ENCODE measurements around the gene CASZ1.

CASZ1 gene

GRCh38 chr1:10639011-10639774, 157.3 kb downstream of the CASZ1 start:
- no peak overlapping the region for H3K4me3 ChIP-seq (ENCODE audit: low read length)
- peaks cover 7% of the 10 kb centered on the region for H3K36me3 ChIP-seq (ENCODE audit: control insufficient read depth, insufficient read depth, low read length)
- H3K9me3 ChIP-seq (ENCODE audit: control insufficient read depth, low read length) = no peaks in the 10 kb centered on the region
- no peak overlapping the region for H3K9ac ChIP-seq (ENCODE audit: low read length)
- no peaks in the 10 kb centered on the region for H3K27me3 ChIP-seq (ENCODE audit: control insufficient read depth, insufficient read depth, low read length)
- H3K4me1 ChIP-seq (ENCODE audit: control insufficient read depth, insufficient read depth, low read length) = peaks cover 36% of the 10 kb centered on the region

GRCh38 chr1:10638559-10639005, 157.9 kb downstream of the CASZ1 start:
- Histone ChIP-seq H3K4me3 (ENCODE audit: low read length) (no peak overlapping the region), H3K9me3 (ENCODE audit: control insufficient read depth, low read length) (no peaks in the 10 kb centered on the region), H3K9ac (ENCODE audit: low read length) (no peak overlapping the region), H3K4me1 (ENCODE audit: control insufficient read depth, insufficient read depth, low read length) (peaks cover 34% of the 10 kb centered on the region), H3K27me3 (ENCODE audit: control insufficient read depth, insufficient read depth, low read length) (no peaks in the 10 kb centered on the region), H3K36me3 (ENCODE audit: control insufficient read depth, insufficient read depth, low read length) (peaks cover 1% of the 10 kb centered on the region)

- Histone ChIP-seq H3K36me3 (ENCODE audit: control insufficient read depth, insufficient read depth, low read length) (no peaks in the 10 kb centered on the region), H3K9ac (ENCODE audit: low read length) (no peak overlapping the region), H3K4me3 (ENCODE audit: low read length) (no peak overlapping the region), H3K9me3 (ENCODE audit: control insufficient read depth, low read length) (no peaks in the 10 kb centered on the region), H3K4me1 (ENCODE audit: control insufficient read depth, insufficient read depth, low read length) (peaks cover 34% of the 10 kb centered on the region), H3K27me3 (ENCODE audit: control insufficient read depth, insufficient read depth, low read length) (no peaks in the 10 kb centered on the region)
These were observed 158.4 kb downstream of the CASZ1 start for GRCh38 chr1:10637834-10638558.

GRCh38 chr1:10637400-10637799, 159.0 kb downstream of the CASZ1 start:
- H3K4me1 ChIP-seq (ENCODE audit: control insufficient read depth, insufficient read depth, low read length) = peaks cover 34% of the 10 kb centered on the region
- H3K36me3 ChIP-seq (ENCODE audit: control insufficient read depth, insufficient read depth, low read length) = no peaks in the 10 kb centered on the region
- H3K27me3 ChIP-seq (ENCODE audit: control insufficient read depth, insufficient read depth, low read length) = no peaks in the 10 kb centered on the region
- H3K9ac ChIP-seq (ENCODE audit: low read length) = no peak overlapping the region
- H3K9me3 ChIP-seq (ENCODE audit: control insufficient read depth, low read length) = no peaks in the 10 kb centered on the region
- no peak overlapping the region for H3K4me3 ChIP-seq (ENCODE audit: low read length)

- peaks cover 38% of the 10 kb centered on the region for H3K4me1 ChIP-seq (ENCODE audit: control insufficient read depth, insufficient read depth, low read length)
- no peaks in the 10 kb centered on the region for H3K9me3 ChIP-seq (ENCODE audit: control insufficient read depth, low read length)
- no peaks in the 10 kb centered on the region for H3K36me3 ChIP-seq (ENCODE audit: control insufficient read depth, insufficient read depth, low read length)
- no peaks in the 10 kb centered on the region for H3K27me3 ChIP-seq (ENCODE audit: control insufficient read depth, insufficient read depth, low read length)
- peak overlapping the region; percentile 33 for H3K9ac ChIP-seq (ENCODE audit: low read length)
- H3K4me3 ChIP-seq (ENCODE audit: low read length) = no peak overlapping the region
These were observed 160.5 kb downstream of the CASZ1 start for GRCh38 chr1:10635992-10636391.

GRCh38 chr1:10635085-10635896, 161.2 kb downstream of the CASZ1 start:
- Histone ChIP-seq H3K27me3 (ENCODE audit: control insufficient read depth, insufficient read depth, low read length) (no peaks in the 10 kb centered on the region), H3K9ac (ENCODE audit: low read length) (peak overlapping the region; percentile 33), H3K9me3 (ENCODE audit: control insufficient read depth, low read length) (no peaks in the 10 kb centered on the region), H3K4me3 (ENCODE audit: low read length) (no peak overlapping the region), H3K4me1 (ENCODE audit: control insufficient read depth, insufficient read depth, low read length) (peaks cover 36% of the 10 kb centered on the region), H3K36me3 (ENCODE audit: control insufficient read depth, insufficient read depth, low read length) (no peaks in the 10 kb centered on the region)

- Histone ChIP-seq H3K4me3 (ENCODE audit: low read length) (no peak overlapping the region), H3K36me3 (ENCODE audit: control insufficient read depth, insufficient read depth, low read length) (no peaks in the 10 kb centered on the region), H3K9me3 (ENCODE audit: control insufficient read depth, low read length) (no peaks in the 10 kb centered on the region), H3K9ac (ENCODE audit: low read length) (peak overlapping the region; percentile 33), H3K27me3 (ENCODE audit: control insufficient read depth, insufficient read depth, low read length) (no peaks in the 10 kb centered on the region), H3K4me1 (ENCODE audit: control insufficient read depth, insufficient read depth, low read length) (peaks cover 36% of the 10 kb centered on the region)
These were observed 161.9 kb downstream of the CASZ1 start for GRCh38 chr1:10634428-10635084.

- Histone ChIP-seq H3K36me3 (ENCODE audit: control insufficient read depth, insufficient read depth, low read length) (no peaks in the 10 kb centered on the region), H3K9me3 (ENCODE audit: control insufficient read depth, low read length) (no peaks in the 10 kb centered on the region), H3K9ac (ENCODE audit: low read length) (peak overlapping the region; percentile 31), H3K4me1 (ENCODE audit: control insufficient read depth, insufficient read depth, low read length) (peaks cover 36% of the 10 kb centered on the region), H3K4me3 (ENCODE audit: low read length) (no peak overlapping the region), H3K27me3 (ENCODE audit: control insufficient read depth, insufficient read depth, low read length) (no peaks in the 10 kb centered on the region)
These were observed 162.4 kb downstream of the CASZ1 start for GRCh38 chr1:10634075-10634427.

- no peaks in the 10 kb centered on the region for H3K36me3 ChIP-seq (ENCODE audit: control insufficient read depth, insufficient read depth, low read length)
- no peak overlapping the region for H3K4me3 ChIP-seq (ENCODE audit: low read length)
- H3K9me3 ChIP-seq (ENCODE audit: control insufficient read depth, low read length) = no peaks in the 10 kb centered on the region
- peaks cover 38% of the 10 kb centered on the region for H3K4me1 ChIP-seq (ENCODE audit: control insufficient read depth, insufficient read depth, low read length)
- H3K27me3 ChIP-seq (ENCODE audit: control insufficient read depth, insufficient read depth, low read length) = no peaks in the 10 kb centered on the region
- H3K9ac ChIP-seq (ENCODE audit: low read length) = no peak overlapping the region
These were observed 163.0 kb downstream of the CASZ1 start for GRCh38 chr1:10633416-10633815.

- Histone ChIP-seq H3K4me1 (ENCODE audit: control insufficient read depth, insufficient read depth, low read length) (peaks cover 40% of the 10 kb centered on the region), H3K4me3 (ENCODE audit: low read length) (no peak overlapping the region), H3K9ac (ENCODE audit: low read length) (no peak overlapping the region), H3K36me3 (ENCODE audit: control insufficient read depth, insufficient read depth, low read length) (no peaks in the 10 kb centered on the region), H3K27me3 (ENCODE audit: control insufficient read depth, insufficient read depth, low read length) (no peaks in the 10 kb centered on the region), H3K9me3 (ENCODE audit: control insufficient read depth, low read length) (no peaks in the 10 kb centered on the region)
These were observed 163.8 kb downstream of the CASZ1 start for GRCh38 chr1:10632691-10633090.

GRCh38 chr1:10631811-10632593, 164.4 kb downstream of the CASZ1 start:
- Histone ChIP-seq H3K36me3 (ENCODE audit: control insufficient read depth, insufficient read depth, low read length) (no peaks in the 10 kb centered on the region), H3K9me3 (ENCODE audit: control insufficient read depth, low read length) (no peaks in the 10 kb centered on the region), H3K9ac (ENCODE audit: low read length) (peak overlapping the region; percentile 4), H3K4me1 (ENCODE audit: control insufficient read depth, insufficient read depth, low read length) (peaks cover 37% of the 10 kb centered on the region), H3K27me3 (ENCODE audit: control insufficient read depth, insufficient read depth, low read length) (no peaks in the 10 kb centered on the region), H3K4me3 (ENCODE audit: low read length) (no peak overlapping the region)
